Superior temporal gyrus (tissue), 1 donor: Measurements from ENCODE around the gene COQ7.

Experiments used
- DNase-seq: peaks from one replicate; pipeline ENCODE4 v3.0.0-alpha.2; 2016; ENCODE audit errors: extremely low spot score

Gene COQ7

GRCh38 chr16:19067349-19068236 lies at the start of gene COQ7:
COQ7 (plus strand) TSS chr16:19067614; CDS start chr16:19067665, 51 bp downstream.
- peak; percentile 100 for DNase-seq

DNA sequence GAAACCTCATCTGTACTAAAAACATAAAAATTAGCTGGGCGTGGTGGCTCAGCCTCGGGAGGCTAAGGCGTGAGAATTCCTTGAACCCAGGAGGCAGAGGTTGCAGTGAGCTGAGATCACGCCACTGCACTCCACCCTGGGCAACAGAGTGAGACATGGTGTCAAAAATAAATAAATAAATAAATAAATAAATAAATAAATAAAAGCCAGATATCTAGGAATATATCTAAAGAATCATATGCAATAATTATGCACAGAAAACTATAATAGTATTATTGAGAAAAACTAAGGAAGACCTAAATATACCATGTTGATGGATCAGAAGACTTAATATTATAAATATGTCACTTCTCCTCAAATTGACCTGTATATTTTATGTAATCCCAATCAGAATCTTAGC lies 46.7 kb upstream of the COQ7 start:
- DNase-seq = no peak

GRCh38 chr16:19021747-19022146 lies 45.7 kb upstream of the COQ7 start:
- no peak for DNase-seq

DNA sequence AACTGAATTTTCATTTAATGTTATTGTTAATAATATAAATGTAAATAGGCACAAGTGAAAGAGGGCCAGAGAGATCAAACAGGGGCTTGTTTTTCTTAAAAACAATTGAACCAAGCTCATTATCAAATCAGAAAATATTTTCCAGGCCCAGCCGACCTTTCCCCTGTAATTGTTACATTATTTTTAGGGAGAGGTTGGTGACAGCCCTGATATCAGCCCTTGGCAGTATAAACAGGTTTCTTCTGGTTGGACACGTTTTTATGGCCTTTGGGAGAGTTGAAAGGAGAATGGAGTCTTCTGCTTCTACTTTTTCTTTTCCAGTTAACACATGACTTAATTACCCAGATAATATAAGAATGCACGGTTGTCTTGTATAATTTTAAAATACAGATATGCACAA lies 40.0 kb upstream of the COQ7 start:
- DNase-seq = no peak

GRCh38 chr16:19029980-19030379 lies 37.4 kb upstream of the COQ7 start:
- no peak for DNase-seq

DNA sequence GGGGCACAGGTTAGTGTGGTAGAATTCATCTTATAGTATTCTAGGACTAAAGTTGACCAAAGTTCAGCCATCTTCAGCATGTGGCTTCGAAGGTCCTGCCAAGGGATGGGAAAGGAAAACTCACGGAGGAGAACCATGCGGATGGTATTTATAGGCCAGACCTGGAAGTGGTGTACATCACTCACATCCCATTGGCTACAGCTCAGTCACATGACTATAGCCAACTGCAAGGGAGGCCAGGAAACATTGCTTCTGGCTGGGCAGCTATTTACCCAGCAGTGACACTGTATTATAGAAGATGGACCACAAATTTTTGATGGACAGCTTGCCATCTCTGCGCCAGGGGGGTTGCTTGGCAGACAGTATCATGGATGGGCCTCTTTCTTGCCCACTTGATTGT lies 35.7 kb upstream of the COQ7 start:
- no peak for DNase-seq

DNA sequence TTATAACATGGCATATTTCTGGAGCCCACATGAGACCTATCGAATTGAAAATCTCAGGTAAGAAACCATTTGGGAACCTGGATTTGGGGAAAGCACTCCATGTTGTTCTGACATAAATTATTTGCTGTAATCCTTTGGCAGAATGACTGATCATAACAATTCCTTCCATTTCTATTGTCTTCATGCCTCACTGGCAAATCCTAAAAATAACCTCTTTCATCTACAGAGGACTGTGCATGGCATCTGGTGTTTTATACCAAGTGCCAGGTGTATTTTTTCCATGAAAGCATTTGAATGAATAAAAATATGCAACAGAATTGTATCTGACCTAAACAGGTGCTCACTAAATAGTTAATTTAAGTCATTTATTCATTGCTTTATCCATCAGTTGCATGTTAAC lies 33.7 kb upstream of the COQ7 start:
- no peak for DNase-seq

DNA sequence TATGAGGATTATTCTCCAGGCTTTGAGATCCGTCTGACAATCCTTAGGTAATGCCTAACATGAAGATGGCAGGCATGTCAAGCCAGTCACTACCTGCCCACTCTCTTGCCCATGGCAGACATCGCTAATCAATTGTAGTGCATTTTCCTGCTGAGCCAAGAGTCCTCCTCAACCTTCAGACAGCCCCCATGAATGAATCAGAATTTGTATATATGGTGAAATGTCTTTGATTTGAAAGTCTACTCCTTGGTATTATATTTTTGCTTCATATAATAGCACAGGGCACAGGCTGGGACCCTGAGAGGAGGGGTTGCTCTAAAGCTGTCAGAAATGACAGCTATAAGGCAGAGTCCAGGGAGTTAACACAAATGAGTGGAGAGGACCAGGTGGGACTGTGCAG lies 27.0 kb upstream of the COQ7 start:
- DNase-seq = no peak

DNA sequence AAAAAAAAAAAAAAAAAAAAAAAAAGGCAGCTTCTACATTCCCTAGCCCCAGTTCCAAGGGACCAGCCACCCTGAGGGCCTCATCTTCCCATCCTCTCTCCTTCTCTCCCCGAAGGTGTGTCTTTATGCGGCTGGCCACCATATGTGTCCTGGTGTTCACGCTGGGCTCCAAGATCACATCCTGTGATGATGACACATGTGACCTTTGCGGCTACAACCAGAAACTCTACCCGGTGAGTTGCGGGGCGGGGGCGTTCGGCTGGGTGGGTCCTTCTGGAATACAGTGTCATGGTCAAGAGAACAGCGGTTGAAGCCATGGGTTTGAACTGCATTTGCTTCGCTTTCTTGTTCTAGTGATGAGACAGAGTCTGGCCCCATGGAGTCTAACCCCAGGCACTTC lies 22.6 kb upstream of the COQ7 start:
- no peak for DNase-seq

GRCh38 chr16:19046062-19046461 lies 21.4 kb upstream of the COQ7 start:
- no peak for DNase-seq

- DNase-seq = no peak
Measured at GRCh38 chr16:19062706-19063105, 4.7 kb upstream of the COQ7 start.

DNA sequence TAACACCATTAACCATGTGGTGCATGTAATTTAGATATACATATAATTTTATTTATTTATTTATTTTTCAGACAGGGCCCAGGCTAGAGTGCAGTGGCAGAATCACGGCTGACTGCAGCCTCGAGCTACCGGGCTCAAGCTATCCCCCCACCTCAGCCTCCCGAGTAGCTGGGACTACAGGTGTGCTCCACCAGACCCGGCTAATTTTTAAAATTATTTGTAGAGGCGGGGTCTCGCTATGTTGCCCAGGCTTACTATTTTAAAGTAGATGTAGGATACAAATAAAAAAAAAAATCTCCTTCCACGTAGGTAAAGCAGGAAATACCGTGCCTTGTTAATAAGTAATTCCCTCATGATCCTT lies 446 bp upstream of the COQ7 start:
- DNase-seq = no peak

GRCh38 chr16:19068237-19068815 lies 912 bp downstream of the COQ7 start:
- DNase-seq = no peak

DNA sequence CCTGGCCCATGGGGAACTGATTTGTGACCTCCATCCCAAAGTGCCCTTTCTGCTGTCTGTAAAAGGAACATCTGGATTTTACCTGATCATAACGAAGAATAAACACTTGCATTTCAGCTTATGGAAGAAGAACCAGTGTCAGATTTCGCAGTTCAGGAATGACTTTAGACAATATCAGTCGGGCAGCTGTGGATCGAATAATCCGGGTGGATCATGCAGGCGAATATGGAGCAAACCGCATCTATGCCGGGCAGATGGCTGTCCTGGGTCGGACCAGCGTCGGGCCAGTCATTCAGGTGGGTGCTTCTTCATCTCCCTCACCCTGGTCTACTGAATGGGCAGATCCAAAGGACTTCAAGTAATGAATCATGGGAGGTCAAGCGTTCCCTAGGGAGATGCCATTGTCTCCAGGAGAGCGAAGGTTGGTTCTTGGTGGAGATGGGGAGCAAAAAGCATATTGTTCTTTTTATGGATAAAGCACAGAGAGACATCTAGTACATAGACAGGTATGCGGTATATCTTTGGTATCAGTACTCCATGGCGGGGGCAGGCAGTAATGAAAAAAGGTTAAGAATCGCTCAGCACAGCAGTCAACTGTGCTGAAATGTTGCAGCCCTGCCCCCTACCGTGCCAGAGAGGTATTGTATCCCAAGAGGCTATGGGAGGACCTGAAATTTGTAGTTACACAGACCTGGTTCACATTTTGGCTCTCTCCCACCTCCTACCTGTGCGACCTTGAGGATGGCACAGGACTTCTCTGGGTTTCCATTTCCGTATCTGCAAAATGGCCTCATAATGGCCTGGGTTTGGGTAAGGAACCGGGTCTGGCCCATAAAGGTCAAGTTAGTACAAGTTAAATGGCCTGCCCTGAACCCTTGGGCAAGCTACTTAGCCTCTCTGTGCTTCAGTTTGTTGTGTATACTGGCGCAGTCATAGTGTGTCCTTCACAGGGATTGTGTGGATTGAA lies 4.7 kb downstream of the COQ7 start:
- DNase-seq = peak; percentile 68

DNA sequence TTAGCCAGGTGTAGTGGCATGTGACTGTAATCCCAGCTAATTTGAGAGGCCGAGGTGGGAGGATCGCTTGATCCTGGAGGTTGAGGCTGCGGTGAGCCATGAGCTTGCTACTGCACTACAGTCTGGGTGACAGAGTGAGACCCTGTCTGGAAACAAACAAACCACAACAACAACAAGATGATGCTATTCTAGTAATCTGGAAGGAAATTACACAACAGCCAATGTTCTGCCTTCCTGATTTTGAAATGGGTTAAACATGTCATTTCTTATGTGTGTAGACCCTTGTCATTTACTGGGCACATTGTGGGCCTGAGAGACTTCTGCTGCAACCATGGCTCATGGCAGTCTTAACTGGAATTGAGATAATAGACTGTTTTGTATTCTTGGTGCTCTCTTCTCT lies 5.9 kb downstream of the COQ7 start:
- no peak for DNase-seq

DNA sequence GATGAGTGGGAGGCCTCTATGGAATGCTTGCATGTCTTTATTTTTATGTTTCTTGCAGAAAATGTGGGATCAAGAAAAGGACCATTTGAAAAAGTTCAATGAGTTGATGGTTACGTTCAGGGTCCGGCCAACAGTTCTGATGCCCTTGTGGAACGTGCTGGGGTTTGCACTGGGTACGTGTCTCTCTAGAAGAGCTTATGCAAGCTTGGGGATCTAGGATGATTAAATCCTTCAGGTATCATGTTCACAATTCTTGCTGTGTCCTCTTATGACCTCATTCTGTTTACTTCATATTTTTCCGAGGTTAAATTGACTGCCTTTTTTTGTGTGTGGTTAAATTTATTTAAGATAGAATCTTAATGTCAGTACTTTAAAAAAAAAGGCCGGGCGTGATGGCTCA lies 6.4 kb downstream of the COQ7 start:
- DNase-seq = no peak

- no peak for DNase-seq
Measured at GRCh38 chr16:19075511-19075910, 8.1 kb downstream of the COQ7 start.

DNA sequence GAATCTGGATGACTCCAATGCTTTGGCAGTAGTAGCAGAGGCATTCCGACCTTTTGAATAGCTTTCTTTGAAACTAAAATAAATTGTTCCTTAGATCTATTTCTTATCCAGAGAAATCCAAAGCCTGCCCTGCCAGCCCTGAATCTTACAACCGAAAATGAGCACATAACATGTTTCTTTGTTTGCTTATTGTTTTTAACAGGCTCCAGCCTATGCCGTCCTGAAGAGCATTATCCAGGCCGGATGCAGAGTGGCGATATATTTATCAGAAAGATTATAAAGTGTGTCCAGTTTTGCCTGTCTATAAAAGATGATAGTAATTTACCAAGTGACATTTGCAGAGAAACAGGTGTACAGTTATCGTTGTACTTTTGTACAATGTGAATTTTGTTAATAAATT lies 10.5 kb downstream of the COQ7 start:
- DNase-seq = no peak

DNA sequence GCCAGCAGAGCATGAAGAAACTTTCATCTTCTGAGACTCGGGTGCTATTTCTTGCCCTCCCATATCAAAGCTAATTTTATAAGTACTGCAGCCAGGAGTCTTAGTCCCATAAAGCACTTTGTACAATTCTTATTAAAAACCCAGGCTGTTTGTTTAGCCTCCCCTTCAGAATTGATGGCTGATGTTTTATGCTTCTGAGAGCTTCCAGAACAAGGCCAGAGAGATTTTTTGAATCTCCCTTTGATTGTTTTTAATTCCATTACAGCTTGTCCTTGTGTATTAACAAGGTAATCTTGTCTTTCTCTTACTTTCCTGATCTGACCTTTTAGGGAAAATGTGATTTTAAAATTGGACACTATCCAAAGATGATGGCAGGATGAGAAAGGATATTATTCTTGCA lies 16.3 kb downstream of the COQ7 start:
- DNase-seq = no peak

DNA sequence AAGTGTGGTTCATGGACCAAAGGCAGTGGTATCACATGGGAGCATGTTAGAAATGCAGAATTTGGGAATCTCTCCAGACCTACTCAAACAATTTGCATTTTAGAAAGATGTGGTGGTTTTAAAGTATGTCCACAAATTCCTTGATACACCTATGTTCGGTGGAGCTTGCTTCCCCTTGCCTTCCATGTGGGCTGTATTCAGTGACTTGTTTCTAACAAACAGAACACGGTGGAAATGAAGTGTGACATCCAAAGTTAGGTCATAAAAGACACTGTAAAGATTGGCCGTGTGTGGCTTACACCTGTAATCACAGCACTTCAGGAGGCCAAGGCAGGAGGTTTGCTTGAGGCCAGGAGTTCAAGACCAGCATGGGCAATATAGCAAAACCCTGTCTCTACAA lies 16.7 kb downstream of the COQ7 start:
- no peak for DNase-seq

DNA sequence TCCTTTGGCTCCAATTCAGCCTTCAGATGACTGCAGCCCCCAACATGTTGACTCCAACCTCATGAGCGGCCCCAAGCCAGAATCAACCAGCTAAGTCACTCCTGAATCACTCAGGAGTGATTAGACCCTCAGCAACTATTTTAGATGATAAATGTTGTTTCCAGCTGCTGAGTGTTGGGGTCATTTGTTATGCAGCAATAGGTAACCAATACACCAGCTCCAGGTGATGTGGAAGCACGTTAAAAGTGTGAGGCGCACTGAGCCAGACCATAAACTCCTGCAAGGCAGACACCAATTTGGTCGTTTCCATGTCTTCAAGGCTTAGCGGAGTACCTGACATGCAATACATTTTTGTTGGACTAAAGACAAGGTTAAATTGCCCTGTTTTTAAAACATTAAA lies 17.5 kb downstream of the COQ7 start:
- no peak for DNase-seq

DNA sequence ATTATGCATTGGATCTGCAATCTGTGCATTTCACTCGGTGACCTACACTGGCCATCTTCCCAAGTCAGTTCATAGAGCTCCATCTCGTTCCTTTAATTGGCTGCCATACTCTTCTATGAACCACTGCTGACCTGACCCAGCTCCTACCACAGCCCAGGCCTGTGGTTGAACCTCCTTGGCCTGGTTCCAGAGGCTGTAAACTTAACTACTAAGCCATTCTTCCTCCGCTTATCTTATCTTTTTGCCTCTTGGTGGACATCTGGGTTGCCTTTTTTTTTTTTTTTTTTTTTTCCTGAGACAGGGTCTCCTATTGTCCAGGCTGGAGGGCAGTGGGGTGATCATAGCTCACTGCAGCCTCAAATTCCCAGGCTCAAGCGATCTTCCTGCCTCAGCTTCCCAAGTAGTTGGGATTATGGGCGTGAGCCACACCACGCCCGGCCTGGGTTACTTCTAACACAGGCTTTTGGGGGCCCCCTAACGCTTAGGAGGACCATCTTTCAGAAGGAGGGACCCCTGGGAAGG lies 18.3 kb downstream of the COQ7 start:
- DNase-seq = no peak
